Measurements from ENCODE around the gene CLCN6.

DNA sequence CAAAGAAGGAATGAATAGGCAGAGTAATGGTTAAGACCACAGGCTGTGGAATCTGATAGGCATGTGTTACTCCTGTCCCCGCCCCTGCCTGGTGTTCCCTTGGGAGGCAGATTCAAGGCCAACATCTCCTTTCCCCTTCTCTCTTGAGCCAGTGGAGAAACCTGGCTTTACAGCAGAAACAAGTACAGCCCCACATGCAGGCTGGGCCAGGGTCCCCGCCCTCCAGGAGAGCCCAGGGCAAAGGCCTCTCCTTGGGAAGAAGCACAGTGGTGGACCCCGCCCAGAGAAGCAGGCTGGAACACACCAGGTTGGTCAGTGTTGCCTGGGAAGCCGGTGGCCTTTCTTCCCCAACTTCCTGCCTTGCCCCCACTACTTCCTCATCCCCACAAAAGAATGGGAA, 37.2 kb upstream of the CLCN6 start:
- TF ChIP-seq, protein P1, sequence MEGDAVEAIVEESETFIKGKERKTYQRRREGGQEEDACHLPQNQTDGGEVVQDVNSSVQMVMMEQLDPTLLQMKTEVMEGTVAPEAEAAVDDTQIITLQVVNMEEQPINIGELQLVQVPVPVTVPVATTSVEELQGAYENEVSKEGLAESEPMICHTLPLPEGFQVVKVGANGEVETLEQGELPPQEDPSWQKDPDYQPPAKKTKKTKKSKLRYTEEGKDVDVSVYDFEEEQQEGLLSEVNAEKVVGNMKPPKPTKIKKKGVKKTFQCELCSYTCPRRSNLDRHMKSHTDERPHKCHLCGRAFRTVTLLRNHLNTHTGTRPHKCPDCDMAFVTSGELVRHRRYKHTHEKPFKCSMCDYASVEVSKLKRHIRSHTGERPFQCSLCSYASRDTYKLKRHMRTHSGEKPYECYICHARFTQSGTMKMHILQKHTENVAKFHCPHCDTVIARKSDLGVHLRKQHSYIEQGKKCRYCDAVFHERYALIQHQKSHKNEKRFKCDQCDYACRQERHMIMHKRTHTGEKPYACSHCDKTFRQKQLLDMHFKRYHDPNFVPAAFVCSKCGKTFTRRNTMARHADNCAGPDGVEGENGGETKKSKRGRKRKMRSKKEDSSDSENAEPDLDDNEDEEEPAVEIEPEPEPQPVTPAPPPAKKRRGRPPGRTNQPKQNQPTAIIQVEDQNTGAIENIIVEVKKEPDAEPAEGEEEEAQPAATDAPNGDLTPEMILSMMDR (IDR thresholded peaks at IDR 0.05) = no peak
- TF ChIP-seq POLR2A (IDR thresholded peaks at IDR 0.05) (no peak), POLR2AphosphoS5 (IDR thresholded peaks at IDR 0.05) (no peak)
